TTC549 (cell line): ENCODE measurements around the gene VDAC2.

ENCODE experiments used
- FAIRE-seq: peaks from 2 replicates; lab custom pipeline; 2012; peaks lifted over from hg19 to GRCh38; lab: Jason Lieb, UNC

The VDAC2 gene

DNA sequence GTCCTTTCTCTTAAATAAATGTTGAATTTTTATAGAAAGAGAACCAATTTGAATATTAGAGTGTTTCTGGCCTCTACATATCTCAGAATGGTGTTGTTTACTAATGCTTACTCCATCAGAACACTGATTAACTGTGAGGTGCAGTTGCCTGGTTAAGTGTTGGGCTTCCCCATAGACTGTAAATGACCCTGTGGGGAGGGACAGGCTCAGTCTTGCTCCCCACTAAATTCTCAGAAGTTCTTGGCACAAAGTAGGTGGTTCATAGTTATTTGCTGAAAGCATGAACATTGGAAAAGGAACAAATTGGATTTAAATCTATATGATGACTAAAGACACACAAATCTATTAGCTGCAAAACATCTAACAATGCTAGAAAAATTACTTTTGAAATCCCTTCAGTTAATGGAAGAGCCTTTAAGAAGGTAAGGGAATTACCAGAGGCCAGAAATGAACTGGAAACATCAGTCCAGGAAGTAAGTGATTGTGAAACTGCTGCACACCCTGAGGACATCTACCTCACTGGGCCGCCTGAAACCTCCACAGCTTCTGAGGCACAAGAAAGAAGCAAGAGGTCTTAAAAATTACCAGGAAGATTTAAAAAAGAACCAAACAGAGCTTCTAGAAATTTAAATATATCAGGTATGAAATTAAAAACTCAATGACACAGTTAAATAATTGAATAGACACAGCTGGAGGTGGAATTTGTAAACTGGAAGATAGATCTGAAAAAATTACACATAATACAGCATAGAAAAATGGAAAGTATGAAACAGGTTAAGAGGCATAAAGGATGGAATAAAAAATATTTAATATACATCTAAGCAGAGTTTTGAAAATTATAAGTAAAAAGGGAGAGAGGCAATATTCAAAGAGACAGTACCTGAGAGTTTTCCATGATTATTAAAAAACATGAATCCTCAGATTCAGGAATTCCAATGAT lies 43.0 kb downstream of the VDAC2 start:
- FAIRE-seq: no peak

DNA sequence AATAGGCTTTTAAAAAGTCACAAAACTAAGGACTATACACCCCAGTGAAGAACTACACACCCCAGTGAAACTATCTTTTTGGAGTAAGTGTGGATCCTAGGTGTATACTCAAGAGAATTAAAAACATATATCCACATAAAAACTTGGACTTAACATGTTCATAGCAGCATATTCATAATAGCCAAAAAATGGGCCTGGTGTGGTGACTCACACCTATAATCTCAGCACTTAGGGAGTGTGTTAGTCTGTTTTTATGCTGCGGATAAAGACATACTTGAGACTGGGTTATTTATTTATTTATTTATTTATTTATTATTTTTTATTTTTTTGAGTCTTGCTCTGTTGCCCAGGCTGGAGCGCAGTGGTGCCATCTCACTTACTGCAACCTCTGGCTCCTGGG lies 44.1 kb downstream of the VDAC2 start:
- FAIRE-seq: no peak

DNA sequence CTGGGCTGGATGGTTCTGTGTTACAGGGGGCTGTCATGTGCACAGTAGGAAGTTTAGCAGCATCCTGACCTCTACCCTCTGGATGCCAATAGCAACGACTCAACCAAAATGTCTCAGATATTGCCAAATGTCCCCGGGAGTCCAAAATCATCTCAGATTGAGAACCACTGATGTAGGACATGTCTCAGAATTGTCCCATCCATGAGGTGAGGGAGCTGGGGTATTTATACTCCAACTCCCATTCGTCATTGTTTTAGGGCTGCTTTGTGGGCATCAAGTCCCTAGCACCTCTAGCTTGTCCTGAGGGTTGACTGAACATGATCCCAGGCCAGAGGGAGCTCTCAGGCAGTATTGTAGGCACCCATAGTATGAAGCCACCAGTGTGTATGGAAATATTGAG lies 50.4 kb downstream of the VDAC2 start:
- FAIRE-seq: no peak

DNA sequence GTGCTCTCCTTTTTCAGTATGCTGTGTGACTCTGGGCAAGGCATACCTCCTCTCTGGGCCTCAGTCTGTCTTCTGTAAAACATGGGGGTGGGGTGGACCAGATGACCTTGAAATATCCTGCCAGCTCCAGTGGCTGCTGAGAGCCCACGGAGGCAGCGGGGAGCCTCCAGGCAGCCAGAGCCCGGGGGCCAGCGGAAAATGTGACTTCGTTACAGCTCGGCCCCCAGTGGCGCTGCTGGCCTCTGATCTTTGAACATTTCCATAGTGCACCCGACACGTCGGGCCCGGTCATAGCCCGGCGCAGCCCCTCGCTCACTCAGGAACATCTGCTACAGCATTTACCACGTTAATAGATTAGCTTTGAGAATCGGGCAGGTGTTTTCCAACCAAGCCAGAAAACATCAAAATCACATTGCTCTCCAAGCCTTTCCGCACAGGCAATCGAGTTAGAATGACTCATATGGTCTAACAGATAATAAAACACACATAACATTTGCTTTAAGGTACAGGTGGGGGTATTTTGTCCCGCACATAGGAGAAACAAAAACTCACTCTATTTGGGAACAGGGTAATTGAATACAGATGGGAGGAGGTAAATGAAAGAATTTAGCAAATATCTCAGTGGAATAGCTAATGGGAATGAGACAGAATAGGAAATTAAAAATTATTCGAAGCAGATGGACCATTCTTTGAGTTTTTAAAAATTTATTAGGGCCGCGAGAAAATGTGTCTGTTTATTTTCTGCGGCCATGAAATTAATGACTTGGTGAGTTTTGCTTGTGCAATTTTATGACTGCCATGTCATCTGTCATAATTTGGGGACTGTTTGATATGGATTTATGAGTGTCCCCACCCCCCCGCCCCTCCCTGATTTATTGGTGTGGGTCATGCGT lies 51.5 kb downstream of the VDAC2 start:
- no peak for FAIRE-seq

DNA sequence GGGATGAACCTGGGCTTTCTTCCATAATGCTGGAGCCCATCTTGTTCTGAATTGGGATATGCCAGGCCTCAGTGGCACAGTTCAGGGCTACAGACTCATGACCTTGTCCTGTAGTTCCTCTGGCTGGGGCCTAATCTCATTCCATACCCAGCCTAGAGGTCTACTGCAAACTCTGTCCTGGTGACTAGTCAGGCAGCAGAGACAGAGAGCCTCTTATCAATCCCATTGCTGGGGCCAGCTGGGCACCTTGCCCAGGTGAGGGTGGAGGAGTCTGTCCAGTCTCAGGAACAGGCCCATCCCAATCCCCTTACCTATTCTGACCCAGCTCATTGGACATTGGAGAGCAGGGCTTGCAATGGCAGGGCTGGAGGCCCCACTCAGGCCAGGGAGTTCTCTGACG lies 53.2 kb downstream of the VDAC2 start:
- no peak for FAIRE-seq

DNA sequence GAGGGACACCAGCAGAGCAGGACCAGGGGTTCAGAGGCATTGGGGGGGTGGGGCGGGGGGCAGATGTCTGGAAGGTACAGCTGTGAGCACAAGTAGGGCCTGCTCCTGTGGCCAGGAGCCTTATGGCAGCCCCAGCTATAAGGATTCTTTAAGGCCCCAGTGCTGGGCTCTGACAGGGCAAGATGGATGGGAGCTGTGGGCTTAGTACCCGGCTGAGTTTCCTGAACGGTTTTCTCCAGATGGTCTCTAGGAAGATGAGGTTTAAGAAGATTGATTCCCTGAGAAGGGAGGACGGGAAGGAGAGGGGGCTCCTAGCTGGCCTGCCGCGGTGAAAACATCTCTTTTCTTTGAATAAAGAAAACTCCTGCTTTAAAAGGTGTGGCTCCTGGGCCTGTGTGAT lies 55.3 kb downstream of the VDAC2 start:
- FAIRE-seq: no peak

DNA sequence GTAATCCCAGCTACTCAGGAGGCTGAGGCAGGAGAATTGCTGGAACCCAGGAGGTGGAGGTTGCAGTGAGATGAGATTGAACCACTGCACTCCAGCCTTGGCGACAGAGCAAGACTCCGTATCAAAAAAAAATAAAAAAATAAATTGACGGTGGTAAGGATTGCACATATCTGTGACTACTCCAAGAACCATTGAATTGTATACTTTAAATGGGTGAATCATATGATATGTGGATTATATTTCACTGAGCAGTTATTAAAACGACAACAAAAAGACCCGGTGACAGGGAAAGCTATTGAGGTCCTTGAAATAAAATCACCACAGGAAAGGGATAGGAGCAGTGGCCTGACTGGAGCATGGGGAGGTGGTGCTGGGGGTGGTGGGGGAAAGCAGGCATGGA lies 56.3 kb downstream of the VDAC2 start:
- no peak for FAIRE-seq

DNA sequence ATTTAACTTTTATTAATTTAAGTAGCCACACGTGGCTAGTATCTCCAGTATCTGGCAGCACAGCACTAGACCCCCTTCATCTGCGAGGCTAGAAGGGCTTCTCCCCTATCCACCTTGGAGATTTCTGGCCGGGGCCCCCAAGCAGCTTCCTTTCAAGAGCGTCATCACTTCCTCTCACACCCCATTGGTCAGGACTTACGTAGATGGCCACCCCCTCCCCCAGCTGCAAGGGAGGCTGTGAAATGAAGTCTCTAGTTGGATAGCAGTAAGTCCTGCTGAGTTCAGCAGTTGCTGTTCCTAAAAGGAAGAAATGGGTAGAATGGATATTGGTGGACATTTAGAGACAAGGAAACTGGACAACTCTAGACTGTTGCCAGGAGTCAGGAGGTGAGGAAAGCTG lies 59.0 kb downstream of the VDAC2 start:
- no peak for FAIRE-seq

DNA sequence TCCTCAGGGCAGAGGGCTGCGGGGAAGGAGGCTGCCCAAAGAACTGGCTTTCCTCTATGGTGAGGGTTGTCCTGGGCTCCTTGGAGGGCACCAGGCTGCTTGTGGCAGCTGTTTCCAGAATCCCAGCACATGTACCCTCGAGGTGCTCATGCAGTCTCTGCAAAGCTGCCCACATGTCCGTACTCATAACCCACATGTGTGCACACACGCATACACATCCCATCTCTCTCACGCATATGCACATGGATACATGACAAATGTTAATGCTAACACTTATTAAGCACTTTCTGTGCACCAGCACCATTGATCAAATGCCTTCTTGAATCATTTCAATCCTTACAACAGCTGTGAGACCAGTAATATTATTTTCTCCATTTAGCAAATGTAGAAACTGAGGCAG lies 61.5 kb downstream of the VDAC2 start:
- no peak for FAIRE-seq

DNA sequence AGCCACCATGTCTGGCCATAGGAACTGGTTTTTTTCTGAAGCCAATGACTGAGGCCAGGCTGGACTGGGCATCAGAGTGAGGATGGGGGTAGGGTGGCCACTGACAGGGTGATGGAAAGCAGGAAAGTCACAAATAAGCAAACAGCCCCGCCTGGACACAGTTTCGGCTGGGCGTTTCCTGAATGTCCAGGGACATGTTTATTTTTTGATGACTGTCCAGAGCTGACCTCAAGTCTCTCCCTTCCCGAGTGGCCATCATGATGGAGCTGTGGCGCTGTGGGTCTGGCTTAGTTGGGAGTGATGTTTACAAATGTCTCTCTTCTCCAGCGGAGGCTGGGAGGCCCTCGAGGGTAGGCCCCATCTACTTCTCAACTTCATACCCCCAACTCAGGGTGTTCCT lies 62.3 kb downstream of the VDAC2 start:
- FAIRE-seq: no peak

DNA sequence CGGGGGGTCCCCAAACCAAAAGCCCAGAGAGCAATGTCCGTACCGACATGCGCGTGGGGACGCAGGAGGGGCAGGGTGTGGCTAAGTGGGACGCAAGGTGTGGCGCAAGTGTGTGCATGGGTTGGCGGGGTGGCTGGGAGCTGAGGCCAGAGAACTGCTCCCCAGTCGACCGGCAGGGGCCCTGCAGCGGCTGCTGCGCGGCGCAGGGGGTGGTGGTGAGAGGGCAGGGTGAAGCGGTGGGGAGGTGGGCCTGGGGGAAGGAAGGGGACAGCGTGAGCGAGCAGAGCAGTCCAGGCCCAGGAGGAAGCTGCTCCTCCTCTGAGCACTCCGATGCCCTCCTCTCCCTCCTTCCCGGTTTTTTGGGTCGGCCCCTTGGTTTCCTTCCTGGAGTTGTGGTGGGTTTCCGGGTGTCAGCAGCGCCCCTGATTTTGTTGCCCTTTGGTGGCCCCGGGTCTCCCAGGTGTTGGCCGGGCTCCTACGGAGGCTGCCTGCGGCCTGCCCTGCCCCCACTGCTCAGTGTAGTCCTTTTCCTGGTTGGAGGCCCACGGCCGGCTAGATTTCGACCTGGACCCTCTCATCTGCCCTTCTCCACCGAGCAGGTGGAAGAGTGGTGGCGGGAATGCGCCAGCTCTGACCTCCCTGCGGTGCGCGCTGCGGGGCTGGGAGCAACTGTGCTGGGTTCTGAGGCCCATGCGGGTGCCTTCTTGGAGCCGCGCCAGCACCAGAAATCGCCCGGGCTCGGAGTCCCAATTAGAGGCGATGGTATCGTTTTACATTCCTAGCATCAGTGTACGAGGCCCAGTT lies 65.7 kb downstream of the VDAC2 start:
- no peak for FAIRE-seq

DNA sequence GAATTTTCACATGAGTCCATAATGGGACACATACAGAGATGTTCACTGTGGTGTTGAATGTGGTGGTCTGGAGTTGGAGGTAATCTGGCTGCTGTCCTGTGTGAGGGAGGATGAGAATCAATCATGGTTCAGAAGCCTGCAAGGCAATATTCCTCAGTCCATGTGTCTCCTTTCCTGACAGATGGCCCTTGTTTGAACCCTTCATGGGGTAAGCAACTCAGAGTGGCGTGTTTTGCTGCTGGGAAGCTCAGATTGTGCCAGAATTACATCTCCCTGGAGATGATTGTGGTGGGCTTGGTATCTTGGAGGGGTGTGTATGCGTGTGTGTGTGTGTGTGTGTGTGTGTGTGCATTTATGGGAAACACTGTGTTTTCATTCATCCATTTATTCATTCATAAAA lies 69.6 kb downstream of the VDAC2 start:
- no peak for FAIRE-seq
